Subcutaneous abdominal adipose tissue (tissue), 5 donors: ENCODE measurements around the gene CCNY.

Experiments
- H3K27ac ChIP-seq: one replicate; pipeline ENCODE4 v1.7.0; 2013; ENCODE audit warnings: low read depth, mild to moderate bottlenecking, inconsistent platforms, low read length, moderate library complexity
- H3K27me3 ChIP-seq, 5 donors: one replicate each; pipeline ENCODE4 v1.7.0; 2013; ENCODE audit warnings: low read length in 5 of 5, inconsistent platforms in 1 of 5; ENCODE audit not compliant: control insufficient read depth in 5 of 5, insufficient read depth in 4 of 5
- H3K36me3 ChIP-seq, 5 donors: one replicate each; pipeline ENCODE4 v1.7.0; 2013; ENCODE audit warnings: low read length in 5 of 5; ENCODE audit not compliant: control insufficient read depth in 5 of 5, insufficient read depth in 5 of 5
- H3K4me1 ChIP-seq, 5 donors: one replicate each; pipeline ENCODE4 v1.7.0; 2013; ENCODE audit warnings: low read length in 5 of 5, mild to moderate bottlenecking in 3 of 5, moderate library complexity in 1 of 5; ENCODE audit not compliant: control insufficient read depth in 5 of 5, insufficient read depth in 5 of 5
- H3K4me3 ChIP-seq, 5 donors: one replicate each; pipeline ENCODE4 v1.7.0; 2013; ENCODE audit warnings: low read length in 5 of 5, low read depth in 1 of 5
- H3K9ac ChIP-seq, 5 donors: one replicate each; pipeline ENCODE4 v1.7.0; 2013; ENCODE audit warnings: low read length in 5 of 5, mild to moderate bottlenecking in 4 of 5, moderate library complexity in 3 of 5
- H3K9me3 ChIP-seq, 5 donors: one replicate each; pipeline ENCODE4 v1.7.0; 2013; ENCODE audit warnings: low read length in 5 of 5; ENCODE audit not compliant: control insufficient read depth in 5 of 5
- donor health status: healthy.
- donor health status: healthy.
- donor health status: healthy.
- donor health status: healthy.
- donor health status: healthy.

Gene CCNY

GRCh38 chr10:35433851-35434426, 97.6 kb downstream of the CCNY start:
- H3K36me3 ChIP-seq: no peaks in the 10 kb centered on the region
- no peak overlapping the region for H3K27ac ChIP-seq
- H3K4me1 ChIP-seq: peaks cover 0 to 9% (median 0%) of the 10 kb centered on the region in 5 donors
- H3K27me3 ChIP-seq: no peaks in the 10 kb centered on the region
- no peak overlapping the region for H3K9ac ChIP-seq
- no peak overlapping the region for H3K4me3 ChIP-seq
- H3K9me3 ChIP-seq: peaks cover 1 to 5% (median 2%) of the 10 kb centered on the region in 5 donors

GRCh38 chr10:35434533-35434932, 98.2 kb downstream of the CCNY start:
- H3K9me3 ChIP-seq: peaks cover 3 to 10% (median 5%) of the 10 kb centered on the region in 5 donors
- no peak overlapping the region for H3K27ac ChIP-seq
- H3K36me3 ChIP-seq: no peaks in the 10 kb centered on the region
- H3K4me1 ChIP-seq: peaks cover 0 to 9% (median 0%) of the 10 kb centered on the region in 5 donors
- no peaks in the 10 kb centered on the region for H3K27me3 ChIP-seq
- no peak overlapping the region for H3K9ac ChIP-seq
- H3K4me3 ChIP-seq: no peak overlapping the region

GRCh38 chr10:35435824-35436223, 99.5 kb downstream of the CCNY start:
- no peaks in the 10 kb centered on the region for H3K36me3 ChIP-seq
- peaks cover 0 to 14% (median 4%) of the 10 kb centered on the region in 5 donors for H3K4me1 ChIP-seq
- no peak overlapping the region for H3K9ac ChIP-seq
- H3K27me3 ChIP-seq: no peaks in the 10 kb centered on the region
- no peak overlapping the region for H3K4me3 ChIP-seq
- peaks cover 3 to 10% (median 6%) of the 10 kb centered on the region in 5 donors for H3K9me3 ChIP-seq
- no peak overlapping the region for H3K27ac ChIP-seq

GRCh38 chr10:35437829-35438228, 101.5 kb downstream of the CCNY start:
- Histone ChIP-seq H3K4me3 (no peak overlapping the region), H3K36me3 (no peaks in the 10 kb centered on the region), H3K27ac (no peak overlapping the region), H3K9ac (no peak overlapping the region), H3K4me1 (peaks cover 0 to 14% (median 4%) of the 10 kb centered on the region in 5 donors), H3K9me3 (peaks cover 3 to 13% (median 10%) of the 10 kb centered on the region in 5 donors), H3K27me3 (no peaks in the 10 kb centered on the region)

GRCh38 chr10:35438718-35439571, 102.6 kb downstream of the CCNY start:
- H3K36me3 ChIP-seq: no peaks in the 10 kb centered on the region
- H3K9ac ChIP-seq: no peak overlapping the region
- no peaks in the 10 kb centered on the region for H3K27me3 ChIP-seq
- H3K4me3 ChIP-seq: no peak overlapping the region
- no peak overlapping the region for H3K27ac ChIP-seq
- peaks cover 0 to 14% (median 4%) of the 10 kb centered on the region in 5 donors for H3K4me1 ChIP-seq
- peaks cover 4 to 20% (median 17%) of the 10 kb centered on the region in 5 donors for H3K9me3 ChIP-seq

- peaks cover 5 to 29% (median 25%) of the 10 kb centered on the region in 5 donors for H3K9me3 ChIP-seq
- H3K4me1 ChIP-seq: peaks cover 0 to 14% (median 4%) of the 10 kb centered on the region in 5 donors
- no peaks in the 10 kb centered on the region for H3K27me3 ChIP-seq
- no peak overlapping the region for H3K9ac ChIP-seq
- no peak overlapping the region for H3K27ac ChIP-seq
- no peak overlapping the region for H3K4me3 ChIP-seq
- no peaks in the 10 kb centered on the region for H3K36me3 ChIP-seq
Observed at GRCh38 chr10:35440016-35440415, 103.7 kb downstream of the CCNY start.

- H3K9me3 ChIP-seq: peaks cover 5 to 33% (median 25%) of the 10 kb centered on the region in 5 donors
- H3K4me1 ChIP-seq: peaks cover 4 to 25% (median 20%) of the 10 kb centered on the region in 5 donors
- H3K4me3 ChIP-seq: no peak overlapping the region
- H3K9ac ChIP-seq: no peak overlapping the region
- no peak overlapping the region for H3K27ac ChIP-seq
- no peaks in the 10 kb centered on the region for H3K36me3 ChIP-seq
- H3K27me3 ChIP-seq: no peaks in the 10 kb centered on the region
Observed at GRCh38 chr10:35442028-35442427, 105.7 kb downstream of the CCNY start.

GRCh38 chr10:35442592-35442991, 106.3 kb downstream of the CCNY start:
- Histone ChIP-seq H3K4me1 (peaks cover 6 to 30% (median 25%) of the 10 kb centered on the region in 5 donors), H3K36me3 (no peaks in the 10 kb centered on the region), H3K27ac (no peak overlapping the region), H3K27me3 (no peaks in the 10 kb centered on the region), H3K9me3 (peaks cover 5 to 33% (median 25%) of the 10 kb centered on the region in 5 donors), H3K4me3 (no peak overlapping the region), H3K9ac (no peak overlapping the region)

GRCh38 chr10:35443858-35444257, 107.5 kb downstream of the CCNY start:
- Histone ChIP-seq H3K36me3 (no peaks in the 10 kb centered on the region), H3K9ac (no peak overlapping the region), H3K4me3 (peak overlapping the region in 2 of 5 donors; percentile 8 to 22), H3K27me3 (no peaks in the 10 kb centered on the region), H3K9me3 (peaks cover 4 to 30% (median 20%) of the 10 kb centered on the region in 5 donors), H3K4me1 (peaks cover 15 to 43% (median 38%) of the 10 kb centered on the region in 5 donors), H3K27ac (no peak overlapping the region)
